Stimulated activated CD8-positive, alpha-beta memory T cell treated with anti-CD3 and anti-CD28 coated beads, Interleukin-7, amount 100 ng/mL, for 48 hours (primary cell): Measurements from ENCODE around the gene IKZF2.

Experiments used
- DNase-seq, 2 donors: peaks; one replicate each; pipeline ENCODE4 v3.0.0-alpha.2; 2020; ENCODE audit warnings: low read depth in 1 of 2; ENCODE audit errors: extremely low read depth in 1 of 2

IKZF2 gene

DNA sequence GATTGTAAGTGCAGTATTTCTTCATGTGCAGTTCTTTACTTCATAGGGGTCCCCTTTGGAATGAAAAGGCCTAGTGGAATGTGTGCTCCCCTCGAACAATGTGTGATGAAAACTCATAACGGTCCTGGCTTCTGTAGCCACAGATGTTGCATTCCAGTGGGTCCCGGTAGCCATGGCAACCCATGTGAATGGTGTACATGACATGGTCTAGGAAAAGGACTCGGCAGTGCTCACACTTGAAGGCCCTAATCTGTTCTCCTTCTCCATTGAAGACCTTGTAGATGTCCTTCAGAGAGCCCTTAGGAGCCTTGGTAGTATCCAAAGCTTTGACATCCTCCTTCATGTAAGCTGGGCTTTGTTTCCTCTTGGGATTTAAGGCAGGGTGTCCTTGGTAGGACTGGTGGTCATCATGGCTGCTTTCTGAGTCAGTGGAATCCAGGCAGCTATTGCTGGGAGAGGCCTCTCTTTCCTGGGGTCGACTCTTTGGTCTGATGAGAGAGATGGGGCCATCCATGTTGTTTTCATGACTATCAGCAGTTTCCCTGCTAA lies 144.0 kb downstream of the IKZF2 start:
- DNase-seq = no peak

DNA sequence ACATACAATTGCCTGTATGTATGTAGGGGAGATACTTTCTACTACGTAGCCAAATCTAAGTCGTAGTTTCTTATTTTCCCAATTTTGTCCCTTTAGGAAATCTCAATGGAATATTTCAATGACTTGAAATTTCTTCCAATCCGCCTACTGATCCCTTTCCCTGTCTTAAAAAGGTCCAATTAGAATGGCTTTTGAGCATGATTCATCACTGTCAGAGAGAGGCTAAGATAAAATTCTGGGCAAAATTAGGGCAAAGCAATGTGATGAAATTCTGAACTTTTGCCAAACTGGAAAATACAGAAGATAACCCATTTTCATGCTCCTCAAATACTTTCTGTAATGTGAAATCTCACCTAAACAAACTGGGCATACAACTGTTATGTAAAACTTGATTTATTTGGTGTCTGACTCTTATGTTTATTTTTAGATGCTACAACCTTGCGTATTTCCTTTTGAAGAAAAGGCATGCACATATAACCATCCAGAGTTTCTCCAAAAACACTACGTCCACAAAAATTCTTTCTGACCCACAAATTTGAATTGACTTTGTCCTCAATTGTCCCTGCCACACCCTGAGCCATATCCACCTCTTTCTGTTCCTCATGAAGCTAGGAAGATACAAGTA lies 147.1 kb downstream of the IKZF2 start:
- no peak for DNase-seq

DNA sequence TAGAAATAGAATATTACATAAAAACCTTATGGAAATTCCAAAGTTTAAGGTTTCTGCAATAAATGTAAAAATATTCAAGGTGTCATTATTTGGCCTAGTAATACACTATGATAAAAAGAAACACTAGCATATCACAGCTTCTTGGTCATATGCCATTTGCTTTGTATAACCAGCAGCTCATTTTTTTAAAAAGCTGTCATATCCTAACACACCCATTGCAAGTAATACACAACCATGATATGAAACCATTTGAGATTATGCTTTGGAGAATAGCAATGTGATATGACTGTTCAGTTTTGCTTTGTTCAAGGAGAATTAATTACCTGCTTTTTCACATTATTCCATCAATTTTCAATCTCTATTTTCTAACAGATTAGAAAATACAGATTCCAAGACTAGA lies 149.0 kb downstream of the IKZF2 start:
- no peak for DNase-seq

DNA sequence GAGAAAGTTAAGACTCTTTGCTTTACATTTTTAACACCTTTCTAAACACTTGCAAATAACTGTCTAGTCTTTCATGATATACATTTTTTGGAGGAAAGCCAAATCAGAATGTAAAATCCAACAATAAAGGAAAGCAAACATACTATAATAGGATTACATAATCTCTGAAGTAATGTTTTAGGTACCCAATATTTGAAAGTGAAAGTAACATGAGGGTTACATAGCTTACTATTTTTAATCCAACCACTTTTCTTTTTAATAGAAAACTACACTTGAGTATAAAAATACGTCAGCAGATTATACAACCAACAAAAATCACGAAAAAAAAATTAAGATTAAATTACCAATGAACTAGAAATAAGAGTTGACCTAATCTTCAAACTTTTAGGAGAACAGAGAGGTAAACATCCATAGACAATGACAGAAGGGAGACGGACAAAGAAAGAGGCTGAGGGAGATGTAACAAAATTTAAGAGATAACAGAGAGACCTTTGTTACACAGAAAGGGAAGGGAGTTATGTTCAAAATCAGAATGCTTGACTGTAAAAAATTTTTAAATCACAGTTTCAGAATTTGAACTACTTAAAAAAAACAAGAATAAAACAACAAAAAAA lies 150.0 kb downstream of the IKZF2 start:
- no peak for DNase-seq

DNA sequence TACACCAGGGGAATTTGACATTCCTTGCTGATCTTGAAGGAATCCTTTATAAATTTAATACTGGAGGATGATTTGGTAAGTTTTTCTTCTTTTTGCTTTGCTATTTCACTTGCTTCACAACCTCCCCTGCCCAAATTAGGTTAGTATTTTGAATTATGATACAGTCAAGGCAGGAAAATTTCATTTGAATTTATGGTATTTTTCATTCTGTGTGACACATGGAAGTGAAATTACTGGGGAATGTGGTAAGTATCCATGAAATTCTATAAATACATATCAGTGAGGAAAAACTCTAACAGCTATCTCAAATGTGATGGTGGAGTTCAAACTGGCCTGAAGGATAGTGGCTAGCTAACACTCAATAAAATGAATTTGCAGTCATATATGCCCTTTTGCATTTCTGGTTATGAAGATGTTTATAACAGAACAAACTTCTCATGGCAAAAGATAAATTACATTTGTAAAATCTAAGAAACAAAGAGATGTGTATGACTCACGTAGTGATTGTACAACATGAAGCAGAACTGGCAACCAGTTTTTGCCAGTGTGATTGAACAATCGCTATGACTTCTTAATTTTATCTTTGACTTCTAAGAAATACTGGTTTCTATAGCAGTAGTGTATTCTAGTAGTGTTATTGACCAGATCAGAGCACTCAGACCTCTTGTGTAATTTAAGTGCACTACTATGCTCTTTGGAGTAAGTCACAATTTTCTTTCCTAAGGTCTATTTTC lies 152.6 kb downstream of the IKZF2 start:
- DNase-seq = no peak

DNA sequence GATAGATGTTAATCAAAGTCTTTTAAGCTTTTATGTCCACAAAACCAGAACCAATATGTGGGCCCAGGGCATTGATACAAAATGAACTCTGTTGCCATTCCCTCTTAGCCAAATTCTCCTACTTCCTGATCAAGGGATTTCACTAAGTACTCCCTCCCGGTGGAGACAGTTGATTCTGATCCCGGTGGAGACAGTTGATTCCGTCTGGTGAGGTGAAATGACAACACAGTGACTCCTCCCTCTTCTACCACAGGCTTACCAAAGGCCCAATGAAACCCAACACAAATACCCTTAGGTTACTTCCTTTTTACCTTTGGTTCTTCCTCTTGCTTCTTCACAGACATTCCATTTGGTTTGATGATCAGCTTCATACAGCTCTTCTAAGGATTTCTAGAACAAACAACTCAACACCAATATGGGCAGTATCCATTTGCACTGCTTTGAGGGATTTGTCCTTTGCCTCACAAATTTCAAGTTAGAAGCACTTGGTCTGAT lies 153.8 kb downstream of the IKZF2 start:
- no peak for DNase-seq

DNA sequence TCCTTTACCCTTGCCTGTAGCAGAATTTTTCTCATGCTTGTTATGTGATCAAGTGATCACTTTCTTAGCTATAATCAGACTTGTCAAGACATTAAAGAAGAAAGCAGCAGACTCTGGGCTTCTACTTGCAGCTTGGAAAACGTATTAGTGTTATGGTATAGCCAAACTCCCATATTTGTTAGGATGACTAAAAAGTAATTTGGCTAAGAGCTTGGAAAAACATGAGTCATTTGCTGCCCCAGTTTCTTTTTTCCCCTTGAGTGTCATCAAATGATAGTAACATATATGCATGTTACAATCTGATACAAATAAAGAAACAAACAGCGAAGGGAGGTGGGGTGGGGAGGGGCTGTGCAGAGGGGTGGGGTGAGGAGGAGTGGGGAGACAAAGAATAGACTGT lies 155.5 kb downstream of the IKZF2 start:
- DNase-seq = no peak

DNA sequence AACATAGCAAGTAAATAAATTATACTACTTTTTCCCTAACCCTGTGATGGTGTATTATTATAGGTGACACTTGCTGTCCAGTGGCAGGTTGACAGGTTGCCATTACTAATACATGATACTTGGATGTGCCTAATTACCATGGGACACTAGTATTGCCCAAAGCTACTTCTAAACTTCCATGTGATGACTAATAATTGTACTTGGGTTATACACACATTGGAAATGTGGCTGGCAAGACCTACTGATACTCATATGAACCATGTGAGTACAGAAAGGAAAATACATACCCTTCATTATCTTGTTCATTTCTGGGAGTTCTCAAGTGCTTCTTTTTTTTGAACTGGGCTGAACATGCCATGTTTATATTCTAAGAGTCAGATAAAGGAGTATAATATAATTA lies 156.4 kb downstream of the IKZF2 start:
- no peak for DNase-seq

DNA sequence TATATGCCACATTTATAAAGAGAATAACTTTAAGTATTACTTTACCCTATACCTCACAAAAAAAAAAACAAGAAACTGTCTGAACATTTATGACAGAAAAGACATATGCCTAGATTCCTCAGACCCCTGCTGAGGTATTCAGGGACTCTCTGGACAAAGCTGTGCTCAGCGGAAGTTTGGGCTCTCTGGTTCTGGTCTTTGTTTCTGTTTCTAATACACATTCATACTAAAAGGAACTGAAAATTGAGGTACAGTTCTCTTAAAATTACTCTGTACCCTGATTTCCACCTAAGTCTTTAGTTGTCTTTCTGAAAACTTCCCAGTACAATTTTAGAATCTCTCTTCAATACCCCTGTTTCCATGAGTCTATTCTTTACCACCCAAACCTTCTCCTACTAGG lies 160.3 kb downstream of the IKZF2 start:
- DNase-seq = no peak

DNA sequence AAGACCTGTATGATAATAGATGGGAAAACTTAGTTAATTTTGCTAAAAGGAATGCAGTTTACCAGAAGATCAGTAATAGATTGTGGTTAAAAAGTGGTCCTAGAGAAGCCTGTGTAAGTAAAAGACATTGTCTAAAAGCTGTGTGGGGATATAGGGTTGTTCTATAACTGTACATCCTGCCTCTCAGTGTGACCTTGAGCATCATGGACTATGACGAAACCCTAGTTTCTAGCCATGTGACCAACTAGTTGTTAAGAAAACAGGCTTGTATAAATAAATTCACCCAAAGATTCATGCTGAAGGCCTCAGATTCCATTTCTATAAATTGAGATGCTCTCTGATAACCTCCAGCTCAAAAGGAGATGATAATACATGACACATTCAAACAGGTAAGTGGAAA lies 160.7 kb downstream of the IKZF2 start:
- no peak for DNase-seq

DNA sequence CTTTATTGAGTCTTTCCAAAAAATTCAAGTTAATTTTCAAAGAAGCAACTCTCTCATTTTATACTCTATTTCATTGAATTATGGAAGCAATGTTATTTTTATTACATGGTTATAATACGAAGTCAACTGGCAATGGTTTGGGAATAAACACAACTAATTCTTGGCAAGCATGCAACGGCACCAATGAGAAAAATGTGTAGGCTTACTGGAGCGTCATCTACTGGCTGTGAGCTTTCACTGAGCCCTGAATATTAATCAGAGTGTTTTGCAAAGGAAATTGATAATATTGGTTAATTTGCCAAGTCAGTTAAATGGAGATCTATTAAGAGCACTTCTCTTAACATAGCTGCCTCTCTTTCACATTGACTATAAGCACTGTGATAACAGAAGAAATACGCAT lies 163.9 kb downstream of the IKZF2 start:
- no peak for DNase-seq

DNA sequence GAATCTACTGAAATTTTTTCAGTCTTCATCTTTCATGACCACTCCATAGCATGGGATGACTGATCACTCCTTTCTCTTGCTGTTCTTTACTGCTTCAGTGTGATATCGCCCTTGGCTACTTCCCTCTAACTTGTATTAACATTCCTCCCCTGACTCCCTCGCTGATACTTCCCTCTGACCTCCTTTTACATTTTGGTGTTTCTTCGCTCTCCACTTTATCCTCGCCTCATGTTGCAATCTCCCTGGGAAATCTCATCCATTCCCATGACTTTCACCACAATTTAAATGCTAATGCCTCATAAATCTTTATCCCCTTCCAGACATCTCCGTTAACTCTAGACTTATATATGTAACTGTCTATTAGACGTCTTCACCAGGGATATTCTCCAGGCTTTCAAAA lies 167.3 kb downstream of the IKZF2 start:
- DNase-seq = no peak

DNA sequence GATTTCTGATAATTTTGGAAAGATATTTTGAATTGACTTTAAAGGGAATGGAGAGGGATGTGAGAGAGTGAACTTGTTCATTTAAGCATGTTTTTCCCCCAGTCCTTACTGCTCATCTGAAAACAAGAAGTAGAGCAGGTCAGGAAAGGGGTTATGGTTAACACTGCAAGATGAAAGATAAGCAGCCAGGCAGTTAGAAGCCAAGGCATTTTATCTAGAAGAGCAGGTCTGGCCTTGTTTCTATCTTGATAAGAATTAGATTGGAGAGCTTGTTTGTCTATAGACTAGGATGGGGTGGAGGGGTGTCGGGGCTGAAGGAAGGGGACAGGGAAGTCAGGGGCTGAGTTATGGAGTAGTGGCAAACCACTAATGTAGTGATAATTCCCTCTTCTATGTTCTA lies 171.6 kb downstream of the IKZF2 start:
- no peak for DNase-seq

DNA sequence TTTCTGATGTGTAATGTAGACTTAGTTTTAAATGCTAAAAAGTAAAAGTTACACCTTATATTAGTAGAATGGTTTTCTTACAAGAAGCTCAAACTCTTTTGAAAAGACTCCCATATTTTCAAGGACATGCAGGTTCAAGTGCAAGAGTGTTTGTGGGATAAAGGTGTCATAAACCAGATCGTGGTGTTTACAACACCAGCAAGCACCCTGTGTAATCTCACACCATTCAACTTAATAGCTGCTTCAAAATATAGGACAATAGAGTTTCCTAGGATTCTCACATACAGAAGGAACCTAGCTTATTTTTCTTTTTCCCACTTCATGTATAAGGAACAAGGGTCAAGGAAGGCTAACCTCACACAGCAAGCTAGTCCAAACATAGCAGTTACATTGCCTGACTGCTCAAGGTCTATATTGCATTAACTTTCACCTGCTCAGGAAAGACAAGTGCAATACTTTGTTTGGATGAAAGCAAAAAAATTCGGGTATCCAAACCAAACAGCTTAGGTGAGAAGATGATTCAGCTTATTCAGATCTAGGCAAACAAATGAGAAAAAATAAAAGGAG lies 172.3 kb downstream of the IKZF2 start:
- no peak for DNase-seq

DNA sequence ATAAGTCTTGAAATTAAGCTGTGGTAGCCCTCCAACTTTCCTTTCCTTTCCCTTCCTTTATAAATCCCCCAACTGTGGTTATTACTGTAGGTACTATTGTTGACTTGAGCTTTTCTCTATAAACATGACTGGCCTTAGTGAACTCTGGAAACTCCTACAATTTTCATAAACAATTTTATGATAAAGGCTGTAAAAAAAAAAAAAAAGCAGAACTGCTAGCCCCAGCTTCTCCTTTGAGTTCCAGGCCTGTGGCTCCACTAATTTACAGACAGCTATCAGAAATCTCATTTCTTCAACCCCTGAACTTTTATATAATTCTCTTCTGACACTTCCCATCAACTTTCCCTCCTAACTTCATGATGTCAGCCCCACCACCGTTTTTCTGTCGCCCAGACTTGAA lies 174.3 kb downstream of the IKZF2 start:
- no peak for DNase-seq

DNA sequence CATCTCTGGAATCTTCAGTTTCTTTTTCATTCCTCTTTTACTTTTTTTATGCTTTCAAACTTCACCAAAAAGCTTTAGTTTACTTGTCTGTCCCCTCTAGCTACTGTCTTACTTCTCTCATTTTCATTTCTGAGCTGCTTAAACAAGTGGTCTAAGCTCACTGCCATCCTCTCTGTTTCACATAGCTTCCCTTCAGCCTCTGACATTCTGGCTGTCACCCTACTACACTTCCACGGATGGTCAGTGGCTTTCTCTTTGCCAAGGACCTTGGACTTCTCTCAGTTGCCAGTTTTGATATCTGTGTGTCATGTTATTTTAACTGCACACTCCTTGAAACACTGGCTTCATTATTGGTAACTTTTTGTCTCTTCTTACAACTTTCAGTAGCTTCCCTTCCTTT lies 176.1 kb downstream of the IKZF2 start:
- no peak for DNase-seq

DNA sequence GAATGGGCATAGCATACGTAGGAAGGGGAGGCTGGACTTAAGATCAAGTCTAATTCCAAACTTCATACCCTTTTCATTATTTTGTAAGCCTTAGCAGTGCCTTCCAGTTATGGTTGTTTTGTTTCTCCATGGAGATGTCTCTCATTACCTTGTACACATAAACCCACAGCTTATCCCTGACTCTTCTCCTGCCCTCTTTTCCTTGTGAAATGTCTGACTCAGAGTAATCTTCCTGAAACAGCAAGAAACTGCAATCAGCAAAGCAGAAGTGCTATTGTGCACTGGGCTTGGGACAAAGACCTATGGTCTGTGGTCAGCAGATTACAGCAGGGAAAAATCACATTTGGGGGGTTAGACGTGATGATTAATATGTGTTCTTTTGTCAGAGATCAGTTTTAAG lies 176.7 kb downstream of the IKZF2 start:
- no peak for DNase-seq

DNA sequence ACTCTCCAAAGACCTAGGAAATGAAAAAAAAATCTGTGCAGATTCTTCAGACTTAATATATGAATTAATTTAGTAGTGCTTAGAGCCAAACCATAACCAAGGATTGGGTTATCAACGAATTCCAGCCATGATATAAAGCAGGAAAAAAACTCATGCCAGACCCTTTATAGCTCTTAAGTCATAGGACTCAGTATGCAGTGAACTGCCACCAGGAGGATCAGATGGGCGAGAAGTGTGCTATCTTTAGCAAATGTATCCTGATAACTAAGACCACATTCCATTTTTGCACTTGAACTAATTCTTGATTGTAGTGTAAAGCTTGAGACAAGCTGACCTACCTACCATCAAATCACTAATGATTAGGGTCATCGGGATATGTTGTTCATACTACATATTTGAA lies 178.1 kb downstream of the IKZF2 start:
- no peak for DNase-seq

DNA sequence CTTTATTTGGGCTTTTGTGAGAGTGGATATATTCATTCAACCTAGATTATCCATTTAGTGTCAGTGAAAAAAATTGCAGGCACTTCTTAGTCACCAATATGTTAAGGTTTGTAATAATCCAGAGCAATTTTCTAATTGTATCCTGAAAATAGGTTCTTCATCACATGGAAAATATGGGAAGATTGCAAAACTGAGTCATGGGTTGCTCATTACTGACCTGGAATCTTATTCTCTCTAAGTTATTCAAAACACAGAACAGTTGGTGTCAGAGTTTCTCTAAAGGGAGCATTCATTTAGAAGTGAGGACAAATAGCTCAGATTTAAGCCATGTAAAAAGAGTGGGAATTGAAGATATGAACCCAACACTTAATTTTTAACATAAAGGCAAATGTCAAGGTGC lies 181.3 kb downstream of the IKZF2 start:
- DNase-seq = no peak

DNA sequence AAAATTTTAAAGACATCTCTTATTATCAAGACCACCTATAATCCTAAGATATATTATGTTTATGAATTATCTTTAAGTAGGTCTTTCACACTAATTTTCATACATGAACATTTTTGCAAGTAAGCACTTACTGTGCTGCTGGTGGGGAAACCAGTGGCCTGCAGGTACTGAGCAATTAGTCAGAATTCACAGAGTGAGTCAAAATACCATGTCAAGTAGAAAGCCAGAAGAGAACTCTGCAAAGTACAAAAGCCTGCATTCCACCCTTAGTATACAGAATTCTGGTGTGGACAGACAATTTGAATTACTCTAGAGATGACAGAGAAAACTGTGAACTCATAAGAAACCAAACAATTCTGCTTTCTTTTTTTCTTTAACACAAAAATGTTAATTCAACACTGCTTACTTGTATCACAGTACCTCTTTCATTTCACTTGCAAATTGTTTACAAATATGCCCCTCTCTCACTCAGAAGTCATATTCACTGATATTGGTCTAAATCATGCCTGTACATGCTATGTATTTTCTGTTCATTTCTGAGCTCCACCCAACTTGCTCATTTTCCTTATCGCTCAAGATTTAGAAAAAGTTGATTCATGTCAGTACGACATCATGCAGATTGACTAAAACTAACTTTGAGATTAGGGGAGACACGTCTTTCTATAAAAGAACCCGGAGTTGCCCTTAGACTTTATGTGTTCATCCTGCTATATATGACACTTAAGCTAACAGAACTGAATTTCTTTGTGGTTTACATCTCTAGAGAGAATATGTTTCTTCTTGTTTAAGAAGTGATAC lies 182.9 kb downstream of the IKZF2 start:
- peak in 1 of 2 donors; percentile 17 for DNase-seq

DNA sequence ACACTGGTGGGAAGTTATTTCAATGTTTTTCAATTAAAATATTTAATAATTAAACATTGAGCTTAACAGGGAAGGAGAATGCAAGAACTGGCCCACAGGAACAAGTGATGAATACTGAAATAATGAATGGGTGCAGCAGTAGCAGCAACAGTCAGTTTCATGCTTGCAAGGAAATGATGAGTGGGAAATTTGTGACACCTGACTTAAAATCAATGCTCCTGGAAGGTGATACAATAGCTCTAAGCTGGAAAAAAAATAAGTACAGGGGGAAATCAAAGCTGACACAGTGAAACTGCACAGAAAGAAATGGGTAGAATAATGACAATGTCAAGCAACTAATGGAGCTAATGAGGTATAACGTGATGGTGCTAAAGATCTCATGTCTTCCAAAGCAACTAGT lies 184.5 kb downstream of the IKZF2 start:
- DNase-seq = no peak
